Activated CD8-positive, alpha-beta memory T cell treated with anti-CD3 and anti-CD28 coated beads, Interleukin-2, amount 50 U/mL, for 1 hour (primary cell): ENCODE data around the gene IGSF3.

Source experiments
- DNase-seq: peaks from one replicate; pipeline ENCODE4 v3.0.0-alpha.2; 2020; ENCODE audit errors: extremely low read depth

IGSF3 gene

DNA sequence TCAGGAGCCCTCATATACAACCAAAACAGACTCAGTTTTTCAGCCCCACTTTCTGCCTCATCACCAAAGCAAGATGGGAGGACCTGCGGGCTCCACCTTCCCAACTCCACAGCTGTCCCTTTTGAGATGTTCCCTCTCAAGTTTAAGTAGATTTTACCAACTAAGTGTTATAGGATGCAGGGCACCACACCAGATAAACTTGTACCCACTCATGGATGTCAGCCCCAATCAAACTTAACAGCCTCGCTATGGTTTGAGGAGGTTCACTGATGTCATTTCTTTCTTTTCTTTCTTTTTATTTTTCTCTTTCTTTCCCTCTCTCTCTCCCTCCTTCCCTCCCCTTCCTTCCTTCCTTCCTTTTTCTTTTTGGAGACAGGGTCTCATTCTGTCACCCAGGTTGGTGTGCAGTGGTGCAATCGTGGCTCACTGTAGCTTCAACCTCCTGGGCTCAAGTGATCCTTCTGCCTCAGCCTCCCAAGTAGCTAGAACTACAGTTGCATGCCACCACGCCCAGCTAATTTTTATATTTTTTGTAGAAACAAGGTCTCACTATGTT lies 110.1 kb downstream of the IGSF3 start:
- no peak for DNase-seq

DNA sequence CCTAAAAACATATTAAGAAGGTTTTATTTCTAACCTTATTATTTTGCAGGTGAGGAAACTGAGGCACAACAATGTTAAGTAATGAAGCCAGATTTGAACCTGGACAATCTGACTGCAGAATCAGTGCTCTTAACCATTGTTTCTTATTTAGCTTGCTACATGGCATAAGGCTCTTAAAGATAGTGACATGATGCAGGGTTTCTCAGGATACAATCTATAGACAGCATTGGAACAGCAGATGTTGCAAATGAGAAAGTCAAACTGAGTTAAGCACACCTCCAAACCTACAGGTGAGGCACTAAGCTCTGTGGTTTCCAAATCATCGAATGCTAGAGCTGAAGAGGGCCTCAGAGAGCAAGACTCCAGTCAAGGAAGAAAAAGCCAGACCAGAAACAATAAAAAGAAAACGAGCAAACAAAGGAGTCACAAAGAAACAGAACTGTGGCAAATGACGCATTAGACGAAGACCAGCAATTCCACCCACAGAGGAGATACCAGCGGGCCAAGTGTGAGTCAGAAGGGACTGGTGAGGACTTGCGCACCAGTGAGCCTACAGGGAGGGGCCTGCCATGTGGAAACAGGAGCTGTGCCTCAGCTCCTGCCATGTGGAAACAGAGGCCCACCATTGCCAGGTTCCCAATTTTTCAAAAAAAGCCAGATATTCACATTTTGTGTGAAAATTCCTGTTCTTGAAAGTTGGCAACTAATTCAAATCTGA lies 111.1 kb downstream of the IGSF3 start:
- DNase-seq, result peak; percentile 45

DNA sequence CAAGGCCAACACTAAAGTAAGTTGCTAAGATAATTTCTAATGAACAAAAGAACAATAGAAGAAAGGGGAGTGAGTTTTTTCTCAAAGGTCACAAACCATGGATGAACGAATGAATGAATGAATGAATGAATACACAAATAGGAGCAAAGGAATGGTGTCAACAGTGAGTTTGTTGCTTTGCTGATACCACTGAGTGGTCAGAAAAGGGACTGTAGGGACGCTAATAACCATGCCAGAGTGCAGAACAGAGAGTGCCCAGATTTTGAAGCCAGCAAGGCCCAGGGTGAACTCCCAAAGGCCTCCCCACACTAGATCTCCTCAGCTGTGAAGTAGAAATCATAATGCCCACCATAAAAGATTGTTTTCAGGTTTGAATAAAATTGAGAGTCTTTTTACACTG lies 112.6 kb downstream of the IGSF3 start:
- no peak for DNase-seq

DNA sequence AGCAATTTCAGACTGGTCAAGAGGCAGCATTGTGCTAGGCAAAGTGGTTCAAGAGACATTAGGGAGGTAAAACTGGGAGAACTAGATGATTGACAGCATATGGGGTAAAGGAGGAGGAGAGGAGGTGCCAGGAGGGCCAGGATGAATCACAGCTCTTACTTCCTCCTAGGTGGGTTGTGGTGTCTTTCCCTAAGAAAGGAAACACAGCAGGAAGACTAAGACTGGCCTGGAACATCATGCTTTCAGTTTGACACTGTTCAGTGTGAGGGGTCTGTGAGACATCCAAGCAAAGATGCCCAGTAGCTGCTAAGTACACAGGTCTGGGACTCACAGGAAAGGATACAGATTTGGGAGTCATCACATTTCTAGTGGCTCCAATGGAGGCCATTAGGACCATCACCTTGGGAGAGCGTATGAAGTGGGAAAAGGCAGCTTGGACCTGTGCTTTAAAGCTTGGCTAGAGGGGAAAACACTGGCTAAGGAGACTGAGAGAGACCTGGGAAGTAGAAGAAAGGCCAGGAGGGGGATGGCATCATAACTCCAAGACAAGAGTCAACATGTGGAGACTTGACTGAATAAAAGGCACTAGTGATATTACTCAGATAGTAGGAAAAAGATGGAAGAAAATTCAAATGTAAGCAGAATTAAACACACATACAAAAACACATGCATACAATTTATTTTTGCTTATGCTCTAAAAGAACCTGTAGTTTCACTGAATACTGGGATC lies 114.0 kb downstream of the IGSF3 start:
- no peak for DNase-seq

DNA sequence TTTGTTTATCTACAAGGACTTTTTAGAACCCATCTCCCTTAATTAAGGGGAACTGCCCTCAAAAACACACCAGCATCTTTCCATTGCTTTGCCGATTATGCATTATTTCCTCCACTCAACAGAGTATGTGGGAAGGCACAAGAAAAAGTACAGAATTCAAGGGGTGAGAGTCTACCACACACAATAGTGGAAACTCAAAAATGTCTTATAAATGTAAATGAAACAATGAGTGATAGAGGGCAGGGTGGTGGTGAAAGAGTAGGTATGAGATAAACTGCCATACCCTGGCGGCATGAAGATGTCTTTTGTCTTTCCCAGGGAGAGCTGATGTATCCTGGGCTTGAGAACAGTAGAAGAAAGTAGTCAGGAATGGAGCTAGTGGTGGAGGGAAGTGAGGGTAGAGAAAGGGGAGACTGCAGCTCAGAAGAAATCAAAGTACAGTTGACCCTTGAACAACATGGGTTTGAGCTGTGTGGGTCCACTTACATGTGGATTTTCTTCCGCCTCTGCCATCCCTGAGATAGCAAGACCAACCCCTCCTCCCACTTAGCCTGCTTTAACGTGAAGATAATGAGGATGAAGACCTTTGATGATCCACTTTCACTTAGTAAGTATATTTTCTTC lies 121.1 kb downstream of the IGSF3 start:
- DNase-seq, result no peak

DNA sequence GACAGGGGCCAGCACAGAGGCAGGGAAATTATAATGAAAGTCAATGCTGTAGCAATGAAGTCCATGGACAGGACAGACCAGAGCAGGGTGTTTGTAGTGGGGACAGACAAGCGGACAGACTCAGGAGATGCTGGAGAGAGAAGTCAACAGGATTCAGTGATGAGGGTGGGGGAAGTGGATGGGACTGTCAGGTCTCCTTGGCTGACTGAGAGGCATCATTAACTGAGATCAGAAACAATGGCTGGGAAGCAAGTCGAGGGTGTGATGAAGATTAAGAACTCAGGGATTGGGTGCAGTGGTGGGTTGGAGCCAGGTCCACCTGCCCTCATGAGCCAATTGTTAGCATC lies 122.2 kb downstream of the IGSF3 start:
- DNase-seq, result no peak

DNA sequence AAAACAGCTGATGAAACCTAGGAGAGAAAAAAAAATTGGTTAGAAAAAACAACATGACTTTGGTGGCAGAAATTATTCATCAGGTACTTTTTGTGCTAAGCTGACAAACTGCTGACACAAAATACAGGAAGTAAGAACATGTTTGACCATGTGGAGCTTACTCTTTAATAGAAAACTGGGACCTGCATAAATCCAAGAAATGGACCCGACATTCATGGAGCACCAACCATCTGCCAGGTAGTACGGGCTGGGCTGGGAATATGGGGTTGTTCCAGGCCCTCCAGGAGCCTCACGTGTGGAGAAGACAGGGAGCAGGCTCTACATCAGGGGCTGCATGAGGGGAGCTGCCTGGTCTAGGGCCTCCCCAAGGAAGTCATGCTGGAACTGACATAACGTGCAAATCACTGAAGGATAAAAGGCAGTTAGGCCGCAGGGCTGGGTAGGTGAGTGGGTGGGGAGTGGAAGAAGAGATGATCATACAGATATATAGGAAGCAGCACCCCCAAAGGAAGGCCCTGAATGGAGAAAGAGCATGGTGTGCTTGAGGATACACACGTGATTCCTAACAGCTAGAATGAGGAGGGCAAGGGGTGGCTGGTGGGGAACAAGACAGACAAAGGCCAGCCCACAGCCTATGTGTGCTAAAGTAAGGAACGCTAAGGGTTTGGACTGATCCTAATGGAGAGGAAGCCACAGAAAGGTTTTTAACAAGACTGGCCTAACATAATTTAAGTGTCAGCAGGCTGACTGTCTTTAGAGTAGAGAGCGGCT lies 122.8 kb downstream of the IGSF3 start:
- DNase-seq, result no peak

DNA sequence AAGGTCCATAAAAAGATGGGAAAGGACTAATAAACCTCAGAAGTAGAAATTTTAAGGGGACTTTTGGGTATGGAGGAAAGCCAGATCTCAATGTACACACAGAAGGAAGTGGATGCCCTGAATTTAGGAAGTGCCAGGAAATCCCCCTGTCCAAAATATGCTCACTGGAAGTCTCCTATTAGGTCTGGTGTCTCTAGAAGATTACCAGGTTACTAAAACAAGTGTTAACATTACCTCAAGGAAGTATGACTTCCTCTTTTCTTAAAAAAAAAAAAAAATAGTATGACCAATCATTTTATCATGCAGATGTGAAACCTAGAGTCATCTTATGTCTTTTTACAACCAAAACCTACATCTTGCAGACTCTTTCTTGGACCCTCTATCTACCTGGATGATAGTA lies 127.4 kb downstream of the IGSF3 start:
- no peak for DNase-seq

DNA sequence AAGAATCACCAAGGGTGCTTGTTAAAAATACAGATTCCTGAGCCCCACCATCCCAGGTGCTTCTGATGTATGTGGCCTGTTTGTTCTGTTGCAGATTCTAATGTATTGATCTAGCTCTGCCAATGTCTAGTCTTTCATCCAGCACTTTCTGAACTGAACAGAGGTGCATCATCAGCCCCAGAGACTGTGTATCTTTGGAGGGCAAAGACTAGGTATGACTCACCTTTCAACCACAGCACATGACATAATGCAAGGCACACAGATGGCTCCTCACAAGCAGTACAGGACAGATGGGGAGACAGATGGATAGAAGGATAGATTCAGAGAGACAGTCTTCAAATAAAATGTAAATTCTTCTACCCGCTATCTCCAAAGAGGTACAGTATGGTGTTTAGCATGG lies 129.0 kb downstream of the IGSF3 start:
- DNase-seq, result no peak

DNA sequence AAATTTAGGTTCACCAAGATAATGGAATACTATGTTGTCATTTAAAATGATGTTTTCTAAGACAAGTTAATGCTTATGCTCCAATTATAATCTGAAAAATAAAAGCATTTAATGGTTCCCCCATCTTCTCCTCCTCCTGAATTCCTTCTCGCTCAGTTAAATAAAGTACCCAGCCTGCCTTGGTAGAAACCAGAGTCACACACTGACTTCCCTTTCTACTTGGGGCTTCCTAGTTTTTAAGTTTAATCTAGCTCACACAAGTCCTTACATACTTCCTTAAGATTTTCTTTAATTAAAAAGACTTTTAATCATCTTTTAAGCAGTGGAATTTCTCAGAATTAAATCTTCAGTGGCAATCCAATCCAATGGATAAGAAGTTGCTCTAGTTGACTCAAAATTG lies 129.6 kb downstream of the IGSF3 start:
- no peak for DNase-seq

DNA sequence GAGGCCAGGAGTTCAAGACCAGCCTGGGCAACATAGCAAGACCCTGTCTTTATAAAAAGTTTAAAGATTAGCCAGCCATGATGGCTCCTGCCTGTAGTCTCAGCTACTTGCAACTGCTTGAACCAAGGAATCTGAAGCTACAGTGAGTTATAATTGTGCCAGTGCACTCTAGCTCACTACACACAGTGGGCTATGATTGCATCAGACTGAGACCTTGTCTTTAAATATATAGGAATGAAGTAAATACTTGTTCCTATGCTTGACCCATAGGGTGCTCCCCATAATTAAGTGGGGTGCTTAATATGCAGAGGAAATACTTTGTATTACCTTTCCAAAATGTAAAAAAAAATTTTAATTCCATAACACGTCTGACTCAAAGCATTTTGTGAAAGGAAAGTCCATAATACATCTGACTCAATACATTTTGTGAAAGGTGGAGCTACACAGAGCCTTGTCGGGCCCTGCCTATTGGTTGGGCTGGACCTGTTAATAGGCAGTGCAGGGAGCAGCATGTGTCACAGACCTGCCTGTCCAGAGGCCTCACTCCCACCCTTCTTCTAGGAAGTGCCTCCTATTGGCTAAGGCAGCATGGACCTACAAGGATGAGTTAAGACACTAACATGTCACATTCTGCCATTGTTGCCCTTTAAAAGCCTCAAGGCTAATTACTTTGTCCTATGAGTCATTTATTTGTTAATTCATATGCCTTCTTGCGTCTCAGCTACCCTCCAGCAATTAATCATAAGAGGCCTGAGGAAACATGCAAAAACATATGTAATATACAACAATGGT lies 130.3 kb downstream of the IGSF3 start:
- no peak for DNase-seq

DNA sequence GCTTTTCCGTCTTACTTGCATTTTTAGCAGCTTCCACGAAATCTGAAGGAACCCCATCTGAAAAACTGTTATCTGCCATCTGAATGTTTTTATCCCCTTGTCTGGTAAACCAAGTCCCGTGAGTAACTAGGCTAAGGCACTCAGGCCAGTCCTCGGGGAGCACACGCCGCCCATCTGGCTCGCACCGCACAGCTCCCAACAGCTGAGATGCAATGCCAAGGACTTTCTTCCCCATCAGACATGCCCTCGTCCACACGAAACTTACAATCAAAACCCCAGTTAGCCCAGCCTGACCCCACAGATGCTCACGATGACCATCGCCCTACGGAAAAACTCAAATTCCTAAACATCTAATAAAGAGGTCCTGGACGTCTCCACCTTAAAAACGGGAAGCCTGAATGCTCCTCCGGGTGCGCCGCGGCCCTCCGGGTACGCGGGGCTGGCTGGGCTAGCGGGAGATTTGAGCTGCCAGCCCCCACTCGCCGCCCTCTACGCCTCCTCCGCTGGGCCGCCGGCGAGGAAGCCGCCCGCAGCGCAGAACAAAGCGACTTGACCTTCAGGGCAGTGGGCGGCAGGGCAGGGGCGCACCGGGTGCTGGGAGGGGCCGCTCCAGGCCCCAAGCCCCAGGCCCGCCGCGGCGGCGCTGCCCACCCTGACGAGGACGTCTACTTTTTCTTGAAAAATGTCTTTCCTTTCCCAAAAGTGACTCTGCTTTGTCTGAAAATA lies 133.4 kb downstream of the IGSF3 start:
- no peak for DNase-seq

DNA sequence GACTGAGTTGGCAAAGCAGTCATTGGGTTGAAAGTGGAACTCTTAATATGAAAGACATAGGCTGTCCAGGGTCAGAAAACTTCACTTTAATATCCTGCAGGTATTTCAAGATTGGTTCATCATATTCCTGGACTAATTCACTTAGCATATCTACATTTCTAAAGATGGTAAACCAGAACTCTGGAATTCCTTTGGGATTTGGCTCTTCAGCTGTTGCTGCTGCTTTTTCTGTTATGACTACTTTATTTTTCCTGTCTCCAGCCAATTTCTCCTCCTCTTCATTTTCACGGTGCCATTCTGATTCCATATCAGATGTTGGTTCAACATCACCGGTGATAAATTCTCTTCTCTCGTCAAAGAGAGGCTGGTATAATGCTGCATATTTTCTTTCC lies 134.1 kb downstream of the IGSF3 start:
- no peak for DNase-seq

DNA sequence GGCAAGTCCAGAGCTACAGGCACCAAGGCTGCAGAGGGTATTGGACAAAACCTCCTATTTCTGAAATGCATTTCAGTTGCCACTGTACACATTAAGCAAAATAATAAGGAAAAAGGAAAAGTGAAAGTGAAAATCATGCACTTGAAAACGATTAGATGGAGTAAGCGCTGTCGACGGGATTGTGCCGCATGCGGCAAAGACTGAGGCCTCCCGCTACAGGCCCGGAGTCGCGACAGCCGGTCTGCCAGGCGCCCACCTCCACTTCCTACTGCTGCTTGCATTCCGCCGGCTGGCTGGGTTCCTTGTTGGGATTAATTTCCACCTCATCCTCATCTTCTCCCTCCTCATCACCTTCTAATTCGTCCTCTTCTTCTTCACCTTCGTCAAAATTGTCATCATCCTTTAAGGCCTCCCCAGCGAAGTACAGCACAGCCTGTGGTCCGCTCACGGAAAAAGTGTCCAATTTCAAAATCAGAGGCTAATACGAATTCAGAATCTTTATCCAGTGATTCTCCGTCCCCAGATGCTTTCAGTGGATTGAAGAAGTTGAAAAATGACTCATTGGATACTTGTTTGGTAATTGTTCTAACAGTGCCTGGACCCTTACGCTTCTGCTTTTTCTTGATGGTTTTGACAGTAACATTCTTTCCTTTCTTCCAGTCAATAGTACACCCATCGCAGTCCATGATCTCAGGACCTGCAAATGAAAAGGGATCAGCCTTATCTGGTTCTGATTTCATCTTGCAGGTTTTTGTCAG lies 134.7 kb downstream of the IGSF3 start:
- no peak for DNase-seq

DNA sequence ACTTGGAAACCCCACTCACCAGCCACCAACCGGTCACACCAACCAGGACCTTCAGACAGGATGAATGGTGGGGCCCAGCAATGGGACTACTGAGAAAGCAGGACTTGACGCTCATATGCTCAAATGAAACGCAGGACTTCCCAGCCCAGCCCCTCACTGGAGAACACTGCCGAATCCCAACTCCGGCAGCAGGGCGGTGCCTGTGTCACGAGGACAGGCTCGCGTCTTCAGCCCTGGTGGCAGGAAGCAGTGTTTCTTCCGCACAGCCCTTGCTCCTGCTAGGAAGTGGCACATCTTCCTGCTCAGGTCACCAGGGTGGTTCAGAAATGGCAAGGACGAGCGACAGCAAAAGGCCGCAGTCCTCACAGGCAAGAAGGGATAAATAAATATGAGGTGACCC lies 135.6 kb downstream of the IGSF3 start:
- no peak for DNase-seq

DNA sequence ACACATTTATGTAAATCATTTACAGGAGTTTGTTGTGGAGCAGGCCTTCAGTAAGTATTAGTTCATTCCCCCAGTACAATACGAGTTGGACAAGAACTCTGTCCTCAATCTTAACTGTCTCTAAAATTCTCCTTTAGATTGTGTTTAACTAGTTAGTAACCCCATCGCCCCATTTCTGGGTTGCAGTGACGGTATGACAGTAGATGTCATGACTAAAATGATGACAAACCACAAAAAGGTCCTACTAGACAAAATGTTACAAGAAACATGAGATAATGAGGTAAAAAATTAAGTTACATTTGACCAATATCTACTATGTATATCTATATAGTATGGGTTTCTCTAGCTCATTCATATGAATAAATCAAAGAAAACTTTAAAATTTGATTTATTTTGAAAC lies 137.9 kb downstream of the IGSF3 start:
- no peak for DNase-seq

DNA sequence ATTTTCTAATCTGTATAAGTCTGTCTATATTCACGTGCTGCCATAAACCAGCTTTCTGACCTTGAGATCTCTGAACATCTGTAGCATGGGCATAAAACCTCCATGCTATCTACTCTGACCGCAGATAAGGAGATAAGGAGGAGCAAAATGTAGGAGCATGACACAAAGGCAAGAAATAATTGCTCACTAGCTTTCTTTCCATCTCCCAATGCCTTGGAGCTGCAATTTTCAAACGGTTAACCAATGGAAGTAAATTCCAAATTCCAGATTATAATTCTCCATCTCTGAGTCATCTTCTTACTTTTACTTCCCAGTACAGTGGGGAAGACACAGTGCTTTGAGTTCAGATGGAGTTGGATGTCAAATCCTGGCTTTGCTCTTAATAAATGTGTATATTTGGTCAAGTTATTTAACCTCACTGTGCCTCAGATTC lies 138.3 kb downstream of the IGSF3 start:
- DNase-seq, result no peak

DNA sequence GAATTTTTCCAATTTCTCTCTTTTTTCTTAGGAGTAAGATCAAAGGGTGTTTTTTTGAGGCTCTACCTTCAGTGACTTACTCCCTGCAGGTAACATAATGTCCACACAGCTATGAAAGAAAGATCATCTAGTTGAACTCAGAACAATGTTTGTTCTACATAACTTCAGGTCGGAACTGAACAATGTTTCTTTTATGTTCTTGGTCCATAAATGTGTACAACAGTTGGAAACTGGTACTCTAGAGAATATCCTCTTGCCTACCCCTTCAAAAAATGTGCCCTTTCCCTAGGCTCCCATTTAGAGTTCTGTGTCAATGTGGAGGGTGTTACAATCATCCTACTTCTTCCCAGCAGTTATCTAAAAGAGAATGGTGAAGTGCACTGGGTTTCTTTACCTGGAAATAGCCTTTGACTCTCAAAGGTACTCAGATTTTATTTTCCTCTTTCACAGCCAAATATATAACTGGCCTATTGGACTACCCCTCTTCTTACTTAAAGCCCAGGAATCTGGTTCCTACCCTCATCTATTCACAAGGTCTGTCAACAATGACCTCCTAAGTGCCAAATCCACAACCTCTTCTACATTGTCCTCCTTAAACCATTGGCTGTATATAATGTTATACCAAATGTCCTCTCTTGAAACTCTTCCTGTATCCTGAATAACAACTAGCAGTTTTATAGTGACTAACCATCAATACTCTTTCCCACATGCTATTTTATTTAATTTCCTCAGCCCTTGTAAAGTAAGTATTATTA lies 139.0 kb downstream of the IGSF3 start:
- DNase-seq, result no peak

DNA sequence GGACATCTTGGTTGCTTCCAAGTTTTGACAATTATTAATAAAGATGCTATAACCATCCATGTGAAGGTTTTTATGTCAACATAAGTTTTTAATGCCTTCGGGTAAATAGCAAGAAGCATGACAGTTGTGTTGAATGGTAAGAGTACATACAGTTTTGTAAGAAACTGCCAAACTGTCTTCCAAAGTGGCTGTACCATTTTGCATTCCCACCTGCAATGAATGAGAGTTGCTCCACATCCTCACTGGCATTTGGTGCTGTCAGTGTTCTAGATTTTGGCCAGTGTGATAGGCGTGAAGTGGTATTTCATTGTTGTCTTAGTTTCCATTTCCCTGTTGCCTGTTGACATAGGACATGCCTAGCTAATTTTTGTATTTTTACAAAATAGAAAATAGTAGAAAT lies 142.1 kb downstream of the IGSF3 start:
- DNase-seq, result no peak
